Peyer's patch (tissue), 4 donors: ENCODE measurements around the gene MMP24. TPM values are rescaled to one million over a fixed set of nuclear protein-coding genes. Genes with fewer than 3 reads are reported as not detected.

ENCODE experiments used
- DNase-seq, 3 donors: peaks; one replicate each; pipeline ENCODE4 v3.0.0-alpha.2; 2017 to 2019
- H3K27ac ChIP-seq, 4 donors: fragments of 200-600 bp; sonication (generic); one replicate each; pipeline ENCODE4 v1.5.1; 2016 to 2019
- H3K27me3 ChIP-seq, 2 donors: fragments of 200-600 bp; sonication (generic); one replicate each; pipeline ENCODE4 v1.5.1; 2019
- H3K36me3 ChIP-seq, 3 donors: fragments of 200-600 bp; sonication (generic); one replicate each; pipeline ENCODE4 v1.5.1; 2016 to 2019
- H3K4me1 ChIP-seq, 4 donors: fragments of 200-600 bp; sonication (generic); one replicate each; pipeline ENCODE4 v1.5.1; 2016 to 2019
- H3K4me3 ChIP-seq, 4 donors: fragments of 200-600 bp; sonication (generic); 1 replicate in 3 of 4; 2 replicates in 1 of 4; pipeline ENCODE4 v1.5.1; 2016 to 2019; ENCODE audit warnings: mild to moderate bottlenecking in 1 of 4
- H3K9me3 ChIP-seq, 4 donors: fragments of 200-600 bp; sonication (generic); one replicate each; pipeline ENCODE4 v1.5.1; 2016 to 2019; ENCODE audit warnings: mild to moderate bottlenecking in 1 of 4
- CTCF ChIP-seq, 6 experiments: fragments of 450-650 bp in 4 of 6; fragments of 200-600 bp in 2 of 6; sonication (generic) in 1 of 6; IDR thresholded peaks; one replicate each; pipeline ENCODE4 v1.5.1; 2017 to 2019; ENCODE audit warnings: antibody characterized with exemption in 6 of 6, mild to moderate bottlenecking in 3 of 6, moderate library complexity in 1 of 6
- POLR2A ChIP-seq, 2 donors: fragments of 450-650 bp; IDR thresholded peaks; one replicate each; pipeline ENCODE4 v1.5.1; 2017; ENCODE audit warnings: antibody characterized with exemption in 2 of 2, mild to moderate bottlenecking in 2 of 2, moderate library complexity in 2 of 2
- total RNA-seq, 4 donors: library from RNA; depleted of rRNA; stranded (reverse); fragments of >200 nt; gene quantifications; one replicate each; pipeline ENCODE4 v1.1.0, GENCODE V29; 2016

The MMP24 gene
- total RNA-seq, 4 donors from 2014 or later, result 0.70 to 2.7 (median 1.3) TPM; not detected in 1

DNA sequence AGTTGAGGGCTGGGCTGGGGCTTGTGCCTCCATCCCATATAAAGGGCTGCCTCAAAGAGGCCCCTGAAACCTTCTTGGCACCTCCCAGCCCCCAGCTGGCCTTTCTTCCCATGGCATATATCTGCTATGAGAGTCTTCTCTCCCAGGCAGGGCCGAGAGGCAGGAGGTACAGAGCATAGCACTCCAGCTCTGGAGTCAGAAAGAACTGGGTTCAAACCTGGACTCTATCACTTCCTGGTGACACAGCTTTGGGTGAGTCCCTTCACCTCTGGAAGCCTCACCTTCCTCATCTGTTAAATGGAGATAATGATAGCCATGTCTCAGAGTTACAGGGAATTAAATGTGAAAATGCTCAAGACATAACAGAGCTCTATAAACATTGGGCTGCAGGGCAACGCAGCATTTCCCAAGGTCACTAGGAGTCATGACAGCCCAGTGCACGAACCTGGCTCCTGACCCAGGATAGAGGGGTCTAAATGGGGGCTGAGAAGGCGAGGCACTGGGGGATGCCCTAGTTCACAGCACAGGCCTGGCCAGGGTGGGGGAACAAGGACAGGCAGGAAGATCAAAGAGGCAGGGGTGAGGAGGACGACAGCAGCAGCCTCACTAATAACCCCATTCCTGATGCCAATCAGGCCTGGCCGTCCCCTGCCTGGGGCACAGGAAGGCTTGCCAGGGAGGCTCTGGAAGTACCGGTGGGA lies 63.8 kb downstream of the MMP24 start:
- H3K9me3 ChIP-seq, result no peaks in the 10 kb centered on the region
- peaks cover 0 to 2% (median 2%) of the 10 kb centered on the region in 4 donors for H3K4me1 ChIP-seq
- no peak for TF ChIP-seq POLR2A (IDR thresholded peaks at IDR 0.05)
- no peak for TF ChIP-seq CTCF (IDR thresholded peaks at IDR 0.05)
- H3K4me3 ChIP-seq, result no peak overlapping the region
- no peaks in the 10 kb centered on the region for H3K36me3 ChIP-seq
- no peak overlapping the region for H3K27ac ChIP-seq
- H3K27me3 ChIP-seq, result no peaks in the 10 kb centered on the region
- DNase-seq, result no peak

DNA sequence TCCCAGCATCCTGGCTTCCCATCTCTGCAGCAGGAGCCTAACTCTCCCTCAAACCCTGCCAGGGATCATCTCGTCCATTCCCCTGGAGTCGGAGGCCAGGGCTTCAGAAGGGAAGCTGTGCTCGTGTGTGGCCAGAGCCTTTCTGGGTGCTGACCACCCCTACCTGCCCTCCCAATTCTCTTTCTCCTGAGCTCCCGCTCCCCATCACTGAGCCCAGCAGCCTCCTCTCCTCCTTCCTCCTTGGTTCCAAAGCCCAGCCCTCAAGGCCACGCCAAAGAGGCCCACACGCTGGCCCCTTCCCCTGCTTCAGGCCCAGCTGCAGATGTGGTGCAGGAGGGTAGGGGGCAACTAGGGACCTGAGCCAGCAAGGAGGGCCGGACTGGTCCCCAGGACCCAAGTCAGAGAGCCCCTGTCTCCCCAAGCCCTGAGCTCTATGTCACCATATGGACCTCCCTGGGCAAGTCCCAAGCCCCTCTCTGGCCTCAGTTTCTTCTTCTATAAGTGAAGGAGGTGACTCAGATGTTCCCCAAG lies 64.5 kb downstream of the MMP24 start:
- Histone ChIP-seq H3K27me3 (no peaks in the 10 kb centered on the region), H3K4me3 (no peak overlapping the region), H3K4me1 (no peaks in the 10 kb centered on the region), H3K36me3 (no peaks in the 10 kb centered on the region), H3K27ac (no peak overlapping the region), H3K9me3 (no peaks in the 10 kb centered on the region)
- no peak for DNase-seq
- TF ChIP-seq CTCF (IDR thresholded peaks at IDR 0.05) (no peak), POLR2A (IDR thresholded peaks at IDR 0.05) (no peak)

GRCh38 chr20:35291654-35292503 lies 65.4 kb downstream of the MMP24 start, which contains the start of gene FAM83C:
TSS of gene FAM83C (minus strand) at chr20:35292425. CDS start at chr20:35292304, 121 bp downstream.
- H3K9me3 ChIP-seq, result no peaks in the 10 kb centered on the region
- TF ChIP-seq POLR2A (IDR thresholded peaks at IDR 0.05) (no peak), CTCF (IDR thresholded peaks at IDR 0.05) (no peak)
- H3K4me3 ChIP-seq, result no peak within 1 kb of the TSS
- H3K27me3 ChIP-seq, result no peaks in the 10 kb centered on the region
- no peaks in the 10 kb centered on the region for H3K36me3 ChIP-seq
- no peaks in the 10 kb centered on the region for H3K4me1 ChIP-seq
- DNase-seq, result no peak
- no peak within 1 kb of the TSS for H3K27ac ChIP-seq

- H3K9me3 ChIP-seq, result no peaks in the 10 kb centered on the region
- H3K27ac ChIP-seq, result no peak overlapping the region
- no peaks in the 10 kb centered on the region for H3K27me3 ChIP-seq
- TF ChIP-seq POLR2A (IDR thresholded peaks at IDR 0.05), result no peak
- TF ChIP-seq CTCF (IDR thresholded peaks at IDR 0.05), result no peak
- H3K4me3 ChIP-seq, result no peak overlapping the region
- no peaks in the 10 kb centered on the region for H3K4me1 ChIP-seq
- DNase-seq, result no peak
- no peaks in the 10 kb centered on the region for H3K36me3 ChIP-seq
Observed at GRCh38 chr20:35292504-35293285, 66.2 kb downstream of the MMP24 start.
